Measurements from ENCODE around the gene AP3S2.

- TF ChIP-seq CTCF (IDR thresholded peaks at IDR 0.05) (no peak), POLR2A (IDR thresholded peaks at IDR 0.05) (peak in 1 of 2 donors; percentile 67)
Measured at GRCh38 chr15:89785064-89785773, 108.6 kb downstream of the AP3S2 start.

All from Peyer's patch (tissue), 4 donors.